Measurements from ENCODE around the gene OR2J1. TPM values are rescaled to one million over a fixed set of nuclear protein-coding genes. Genes with fewer than 3 reads are reported as not detected.

Gene OR2J1
- polyA plus RNA-seq, 1 of the 3 experiments (the other 2 are of a cell fraction): not detected

DNA sequence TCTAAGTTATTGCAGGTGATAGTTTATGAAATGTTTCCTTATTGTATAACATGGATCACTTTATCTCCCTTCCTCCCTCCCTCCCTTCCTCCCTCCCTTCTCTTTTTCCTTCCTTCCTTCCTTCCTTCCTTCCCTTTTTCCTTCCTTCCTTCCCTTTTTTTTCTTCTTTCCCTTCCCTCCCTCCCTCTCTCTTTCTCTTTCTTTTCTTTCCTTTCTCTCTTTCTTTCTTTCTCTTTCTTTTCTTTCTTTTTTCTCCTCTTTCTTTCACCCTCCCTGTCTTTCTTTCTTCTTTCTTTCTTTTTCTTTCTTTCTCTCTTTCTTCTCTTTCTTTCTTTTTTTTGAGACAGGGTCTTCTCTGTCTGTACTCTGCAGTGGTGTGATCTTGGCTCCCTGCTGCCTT lies 18.0 kb upstream of the OR2J1 start:
- TF ChIP-seq, protein P1, sequence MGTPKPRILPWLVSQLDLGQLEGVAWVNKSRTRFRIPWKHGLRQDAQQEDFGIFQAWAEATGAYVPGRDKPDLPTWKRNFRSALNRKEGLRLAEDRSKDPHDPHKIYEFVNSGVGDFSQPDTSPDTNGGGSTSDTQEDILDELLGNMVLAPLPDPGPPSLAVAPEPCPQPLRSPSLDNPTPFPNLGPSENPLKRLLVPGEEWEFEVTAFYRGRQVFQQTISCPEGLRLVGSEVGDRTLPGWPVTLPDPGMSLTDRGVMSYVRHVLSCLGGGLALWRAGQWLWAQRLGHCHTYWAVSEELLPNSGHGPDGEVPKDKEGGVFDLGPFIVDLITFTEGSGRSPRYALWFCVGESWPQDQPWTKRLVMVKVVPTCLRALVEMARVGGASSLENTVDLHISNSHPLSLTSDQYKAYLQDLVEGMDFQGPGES (IDR thresholded peaks at IDR 0.05; ENCODE audit: low read depth, low read length): no peak
- TF ChIP-seq ELF1 (IDR thresholded peaks at IDR 0.05): no peak
- TF ChIP-seq MEF2A (IDR thresholded peaks at IDR 0.05; ENCODE audit: borderline replicate concordance, low read depth): no peak
- TF ChIP-seq TCF12 (IDR thresholded peaks at IDR 0.05): no peak
- TF ChIP-seq EP300 (IDR thresholded peaks at IDR 0.05; ENCODE audit: borderline replicate concordance in 1 of 2, low read depth in 1 of 2, low read length in 1 of 2): no peak
- TF ChIP-seq RFX5 (IDR thresholded peaks at IDR 0.05; ENCODE audit: low read length): no peak
- TF ChIP-seq, protein P2, sequence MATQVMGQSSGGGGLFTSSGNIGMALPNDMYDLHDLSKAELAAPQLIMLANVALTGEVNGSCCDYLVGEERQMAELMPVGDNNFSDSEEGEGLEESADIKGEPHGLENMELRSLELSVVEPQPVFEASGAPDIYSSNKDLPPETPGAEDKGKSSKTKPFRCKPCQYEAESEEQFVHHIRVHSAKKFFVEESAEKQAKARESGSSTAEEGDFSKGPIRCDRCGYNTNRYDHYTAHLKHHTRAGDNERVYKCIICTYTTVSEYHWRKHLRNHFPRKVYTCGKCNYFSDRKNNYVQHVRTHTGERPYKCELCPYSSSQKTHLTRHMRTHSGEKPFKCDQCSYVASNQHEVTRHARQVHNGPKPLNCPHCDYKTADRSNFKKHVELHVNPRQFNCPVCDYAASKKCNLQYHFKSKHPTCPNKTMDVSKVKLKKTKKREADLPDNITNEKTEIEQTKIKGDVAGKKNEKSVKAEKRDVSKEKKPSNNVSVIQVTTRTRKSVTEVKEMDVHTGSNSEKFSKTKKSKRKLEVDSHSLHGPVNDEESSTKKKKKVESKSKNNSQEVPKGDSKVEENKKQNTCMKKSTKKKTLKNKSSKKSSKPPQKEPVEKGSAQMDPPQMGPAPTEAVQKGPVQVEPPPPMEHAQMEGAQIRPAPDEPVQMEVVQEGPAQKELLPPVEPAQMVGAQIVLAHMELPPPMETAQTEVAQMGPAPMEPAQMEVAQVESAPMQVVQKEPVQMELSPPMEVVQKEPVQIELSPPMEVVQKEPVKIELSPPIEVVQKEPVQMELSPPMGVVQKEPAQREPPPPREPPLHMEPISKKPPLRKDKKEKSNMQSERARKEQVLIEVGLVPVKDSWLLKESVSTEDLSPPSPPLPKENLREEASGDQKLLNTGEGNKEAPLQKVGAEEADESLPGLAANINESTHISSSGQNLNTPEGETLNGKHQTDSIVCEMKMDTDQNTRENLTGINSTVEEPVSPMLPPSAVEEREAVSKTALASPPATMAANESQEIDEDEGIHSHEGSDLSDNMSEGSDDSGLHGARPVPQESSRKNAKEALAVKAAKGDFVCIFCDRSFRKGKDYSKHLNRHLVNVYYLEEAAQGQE (IDR thresholded peaks at IDR 0.05; ENCODE audit: low read depth, low read length): no peak
- no peak for TF ChIP-seq GATA2 (CRISPR knock-in tag; IDR thresholded peaks at IDR 0.05)
- TF ChIP-seq, protein P3, sequence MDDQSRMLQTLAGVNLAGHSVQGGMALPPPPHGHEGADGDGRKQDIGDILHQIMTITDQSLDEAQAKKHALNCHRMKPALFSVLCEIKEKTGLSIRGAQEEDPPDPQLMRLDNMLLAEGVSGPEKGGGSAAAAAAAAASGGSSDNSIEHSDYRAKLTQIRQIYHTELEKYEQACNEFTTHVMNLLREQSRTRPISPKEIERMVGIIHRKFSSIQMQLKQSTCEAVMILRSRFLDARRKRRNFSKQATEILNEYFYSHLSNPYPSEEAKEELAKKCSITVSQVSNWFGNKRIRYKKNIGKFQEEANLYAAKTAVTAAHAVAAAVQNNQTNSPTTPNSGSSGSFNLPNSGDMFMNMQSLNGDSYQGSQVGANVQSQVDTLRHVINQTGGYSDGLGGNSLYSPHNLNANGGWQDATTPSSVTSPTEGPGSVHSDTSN (IDR thresholded peaks at IDR 0.05): no peak
- no peak for TF ChIP-seq NRF1 (IDR thresholded peaks at IDR 0.05; ENCODE audit: low read depth, low read length)
- TF ChIP-seq YY1 (IDR thresholded peaks at IDR 0.05; ENCODE audit: low read depth): no peak
- TF ChIP-seq, protein P4, sequence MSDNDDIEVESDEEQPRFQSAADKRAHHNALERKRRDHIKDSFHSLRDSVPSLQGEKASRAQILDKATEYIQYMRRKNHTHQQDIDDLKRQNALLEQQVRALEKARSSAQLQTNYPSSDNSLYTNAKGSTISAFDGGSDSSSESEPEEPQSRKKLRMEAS (IDR thresholded peaks at IDR 0.05; ENCODE audit: low read depth): no peak
- no peak for TF ChIP-seq POLR2AphosphoS5 (IDR thresholded peaks at IDR 0.05; ENCODE audit: low read depth, low read length)
- no peak for TF ChIP-seq RAD21 (IDR thresholded peaks at IDR 0.05; ENCODE audit: low read length)
- TF ChIP-seq, protein P5, sequence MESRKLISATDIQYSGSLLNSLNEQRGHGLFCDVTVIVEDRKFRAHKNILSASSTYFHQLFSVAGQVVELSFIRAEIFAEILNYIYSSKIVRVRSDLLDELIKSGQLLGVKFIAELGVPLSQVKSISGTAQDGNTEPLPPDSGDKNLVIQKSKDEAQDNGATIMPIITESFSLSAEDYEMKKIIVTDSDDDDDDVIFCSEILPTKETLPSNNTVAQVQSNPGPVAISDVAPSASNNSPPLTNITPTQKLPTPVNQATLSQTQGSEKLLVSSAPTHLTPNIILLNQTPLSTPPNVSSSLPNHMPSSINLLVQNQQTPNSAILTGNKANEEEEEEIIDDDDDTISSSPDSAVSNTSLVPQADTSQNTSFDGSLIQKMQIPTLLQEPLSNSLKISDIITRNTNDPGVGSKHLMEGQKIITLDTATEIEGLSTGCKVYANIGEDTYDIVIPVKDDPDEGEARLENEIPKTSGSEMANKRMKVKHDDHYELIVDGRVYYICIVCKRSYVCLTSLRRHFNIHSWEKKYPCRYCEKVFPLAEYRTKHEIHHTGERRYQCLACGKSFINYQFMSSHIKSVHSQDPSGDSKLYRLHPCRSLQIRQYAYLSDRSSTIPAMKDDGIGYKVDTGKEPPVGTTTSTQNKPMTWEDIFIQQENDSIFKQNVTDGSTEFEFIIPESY (IDR thresholded peaks at IDR 0.05; ENCODE audit: borderline replicate concordance, low read depth): no peak
- TF ChIP-seq, protein P6, sequence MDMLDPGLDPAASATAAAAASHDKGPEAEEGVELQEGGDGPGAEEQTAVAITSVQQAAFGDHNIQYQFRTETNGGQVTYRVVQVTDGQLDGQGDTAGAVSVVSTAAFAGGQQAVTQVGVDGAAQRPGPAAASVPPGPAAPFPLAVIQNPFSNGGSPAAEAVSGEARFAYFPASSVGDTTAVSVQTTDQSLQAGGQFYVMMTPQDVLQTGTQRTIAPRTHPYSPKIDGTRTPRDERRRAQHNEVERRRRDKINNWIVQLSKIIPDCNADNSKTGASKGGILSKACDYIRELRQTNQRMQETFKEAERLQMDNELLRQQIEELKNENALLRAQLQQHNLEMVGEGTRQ (IDR thresholded peaks at IDR 0.05; ENCODE audit: borderline replicate concordance, low read depth, low read length): no peak
- no peak for TF ChIP-seq FOXJ3 (CRISPR knock-in tag; IDR thresholded peaks at IDR 0.05)
- no peaks in the 10 kb centered on the region for H3K36me3 ChIP-seq (replicated peaks in 1 of 2; ENCODE audit: control insufficient read depth in 1 of 2, insufficient read depth in 2 of 2, low read length in 1 of 2)
- CTCF ChIA-PET: no interaction called here

More for the DNA sequence above, 18.0 kb upstream of the OR2J1 start:
- H3K4me1 ChIP-seq (ENCODE audit: control insufficient read depth in 1 of 2, insufficient read depth in 2 of 2, low read depth in 1 of 2, low read length in 1 of 2): no peaks in the 10 kb centered on the region
- H3K9me2 ChIP-seq: no peaks in the 10 kb centered on the region
- no peaks in the 10 kb centered on the region for H4K20me1 ChIP-seq (ENCODE audit: insufficient read depth)
- H3K27me3 ChIP-seq (ENCODE audit: insufficient read depth): peaks cover 4% of the 10 kb centered on the region; the same call in 1 of the 2 replicates
- no peak overlapping the region for H3K4me3 ChIP-seq (ENCODE audit: low read depth in 2 of 2, low read length in 1 of 2)
- no peak overlapping the region for H3K27ac ChIP-seq (ENCODE audit: low read depth in 2 of 2, low read length in 1 of 2)
- H3F3A ChIP-seq (replicated peaks; ENCODE audit: insufficient read depth): no peaks in the 10 kb centered on the region
- H2AFZ ChIP-seq (ENCODE audit: low read depth): no peak overlapping the region
- POLR2A ChIA-PET: no interaction called here
- no peak overlapping the region for H3K9ac ChIP-seq
- no peak for DNase-seq
- H3K79me2 ChIP-seq (ENCODE audit: insufficient read depth): no peaks in the 10 kb centered on the region
- no peak overlapping the region for H3K4me2 ChIP-seq
- no peaks in the 10 kb centered on the region for H3K9me3 ChIP-seq

Data from SK-N-SH (cell line).